ENCODE results near the gene SLC8A1.

GRCh38 chr2:40455661-40456060 lies 3.8 kb upstream of the SLC8A1 start:
- no peak for TF ChIP-seq PRMT3 (CRISPR knock-in tag; IDR thresholded peaks at IDR 0.05; ENCODE audit: borderline replicate concordance, low read depth)
- no peak for TF ChIP-seq FOXA3 (CRISPR knock-in tag; IDR thresholded peaks at IDR 0.05)
- TF ChIP-seq ZFP36L1 (CRISPR knock-in tag; IDR thresholded peaks at IDR 0.05), result no peak
- TF ChIP-seq ZNF781 (CRISPR knock-in tag; IDR thresholded peaks at IDR 0.05; ENCODE audit: borderline replicate concordance, not compliant biosample characterization), result no peak
- no peak for TF ChIP-seq POLR2AphosphoS5 (IDR thresholded peaks at IDR 0.05; ENCODE audit: low read depth, low read length)
- TF ChIP-seq POLR2A (IDR thresholded peaks at IDR 0.05; ENCODE audit: insufficient read depth in 1 of 2, low read depth in 2 of 2, low read length in 2 of 2), result no peak
- TF ChIP-seq LRRFIP1 (CRISPR knock-in tag; conservative IDR thresholded peaks at IDR 0.05), result no peak
- TF ChIP-seq ATF3 (CRISPR knock-in tag; IDR thresholded peaks at IDR 0.05), result no peak
- no peak for TF ChIP-seq BRD4 (CRISPR knock-in tag; IDR thresholded peaks at IDR 0.05)
- no peak for TF ChIP-seq NR2C2 (CRISPR knock-in tag; IDR thresholded peaks at IDR 0.05; ENCODE audit: borderline replicate concordance)
- no peak for TF ChIP-seq EZH2 (conservative IDR thresholded peaks at IDR 0.05; ENCODE audit: low read depth, low read length)
- no peak for TF ChIP-seq ZNF563 (CRISPR knock-in tag; IDR thresholded peaks at IDR 0.05)
- TF ChIP-seq ZBTB1 (CRISPR knock-in tag; IDR thresholded peaks at IDR 0.05; ENCODE audit: borderline replicate concordance), result no peak
- TF ChIP-seq JARID2 (CRISPR knock-in tag; IDR thresholded peaks at IDR 0.05; ENCODE audit: insufficient replicate concordance), result no peak
